ENCODE results near the gene TMEM247.
"Not testable (repeated sequence)": the region's sequence is repeated elsewhere in the genome, so short reads cannot be mapped to it uniquely, and the experiment has no call there.

TMEM247 gene

GRCh38 chr2:46517485-46517884, 38.1 kb downstream of the TMEM247 start:
- no peak for DNase-seq (ENCODE audit: low read depth, low spot score)
- CTCF ChIA-PET: interaction anchor here (2.1 kb wide), 1 partner anchor 11 kb away, joined by 5 read pairs; no protein-coding TSS in a partner anchor
- no peak overlapping the region for H3K4me3 ChIP-seq (ENCODE audit: low read depth, low read length)
- POLR2A ChIA-PET: no interaction called here
- no peak for TF ChIP-seq CTCF (IDR thresholded peaks at IDR 0.05; ENCODE audit: insufficient read depth, low read length, missing control alignments)

- no peak for TF ChIP-seq CTCF (IDR thresholded peaks at IDR 0.05; ENCODE audit: insufficient read depth, low read length, missing control alignments)
- H3K4me3 ChIP-seq (ENCODE audit: low read depth, low read length): no peak overlapping the region
- no peak for DNase-seq (ENCODE audit: low read depth, low spot score)
- CTCF ChIA-PET: interaction anchor here (1.1 kb wide), 1 partner anchor 8 kb away, joined by 4 read pairs; no protein-coding TSS in a partner anchor
- POLR2A ChIA-PET: no interaction called here
These were observed 39.5 kb downstream of the TMEM247 start for GRCh38 chr2:46518861-46519260.

GRCh38 chr2:46519265-46519664, 39.9 kb downstream of the TMEM247 start:
- H3K4me3 ChIP-seq (ENCODE audit: low read depth, low read length): no peak overlapping the region
- DNase-seq (ENCODE audit: low read depth, low spot score): no peak
- TF ChIP-seq CTCF (IDR thresholded peaks at IDR 0.05; ENCODE audit: insufficient read depth, low read length, missing control alignments): no peak
- ChIA-PET CTCF (interaction anchor here (1.1 kb wide), 1 partner anchor 8 kb away, joined by 4 read pairs; no protein-coding TSS in a partner anchor), POLR2A (no interaction called here)

DNA sequence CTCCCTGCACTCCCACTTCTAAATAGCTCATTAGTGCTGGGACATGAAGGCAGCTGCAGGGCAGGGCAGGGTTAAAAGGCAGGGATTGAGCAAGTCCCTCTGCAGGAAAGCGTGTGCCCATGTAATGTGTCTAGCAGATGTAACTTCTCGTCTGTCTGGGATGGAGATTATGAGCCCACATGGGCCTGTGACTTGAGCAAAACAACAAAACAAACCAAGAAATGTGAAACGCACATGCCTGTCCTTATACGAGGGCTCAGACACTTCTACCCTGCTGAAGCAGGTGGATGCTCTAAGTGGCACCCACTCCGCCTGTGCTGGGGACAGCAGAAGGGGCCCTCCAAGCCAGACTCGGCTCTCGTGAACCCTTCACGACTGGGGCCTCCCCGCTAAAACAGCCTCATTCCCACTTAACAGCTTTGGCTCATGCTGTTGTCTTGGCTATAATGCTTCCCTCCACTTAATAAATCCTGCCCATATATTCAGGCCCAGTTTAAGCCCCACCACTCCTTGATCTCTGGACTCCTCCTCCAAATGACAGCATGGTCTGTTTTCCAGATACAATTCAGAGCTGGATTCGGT, 40.9 kb downstream of the TMEM247 start:
- ChIA-PET CTCF (interaction anchor here (1.1 kb wide), 1 partner anchor 9 kb away, joined by 4 read pairs; no protein-coding TSS in a partner anchor), POLR2A (no interaction called here)
- no peak for TF ChIP-seq CTCF (IDR thresholded peaks at IDR 0.05; ENCODE audit: insufficient read depth, low read length, missing control alignments)
- DNase-seq (ENCODE audit: low read depth, low spot score): no peak
- H3K4me3 ChIP-seq (ENCODE audit: low read depth, low read length): no peak overlapping the region

DNA sequence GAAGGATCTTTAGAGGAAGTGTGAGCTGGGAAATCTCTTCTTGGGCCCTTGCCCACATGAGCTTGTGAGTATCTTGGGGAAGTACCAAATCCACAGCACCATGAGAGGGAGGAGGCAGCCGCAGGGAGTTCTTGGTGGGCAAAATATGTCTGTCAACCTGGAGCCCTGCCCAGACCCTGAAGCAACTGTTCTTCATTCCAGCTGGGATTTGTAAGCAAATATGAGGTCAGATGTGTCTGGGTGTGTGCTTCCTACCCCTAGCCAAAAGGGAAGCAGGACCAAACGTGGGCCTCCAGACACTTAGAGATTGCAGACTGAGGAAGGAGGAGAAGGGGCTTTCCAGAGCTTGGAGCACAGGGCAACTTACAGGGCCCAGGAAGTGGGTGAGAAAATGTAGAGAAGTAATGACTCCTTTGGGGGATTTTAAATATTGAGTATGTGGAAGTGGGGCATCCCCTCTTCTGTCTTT, 41.9 kb downstream of the TMEM247 start:
- DNase-seq (ENCODE audit: low read depth, low spot score): no peak
- H3K4me3 ChIP-seq (ENCODE audit: low read depth, low read length): no peak overlapping the region
- POLR2A ChIA-PET: no interaction called here
- no peak for TF ChIP-seq CTCF (IDR thresholded peaks at IDR 0.05; ENCODE audit: insufficient read depth, low read length, missing control alignments)
- CTCF ChIA-PET: no interaction called here

DNA sequence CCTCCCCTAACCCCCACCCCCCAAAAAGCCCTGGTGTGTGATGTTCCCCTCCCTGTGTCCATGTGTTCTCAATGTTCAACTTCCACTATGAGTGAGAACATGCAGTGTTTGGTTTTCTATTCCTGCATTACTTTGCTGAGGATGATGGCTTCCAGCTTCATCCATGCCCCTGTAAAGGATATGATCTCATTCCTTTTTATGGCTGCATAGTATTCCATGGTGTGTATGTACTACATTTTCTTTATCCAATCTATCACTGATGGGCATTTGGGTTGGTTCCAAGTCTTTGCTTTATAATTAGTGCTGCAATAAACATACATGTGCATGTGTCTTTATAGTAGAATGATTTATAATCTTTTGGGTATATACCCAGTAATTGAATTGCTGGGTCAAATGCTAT, 43.0 kb downstream of the TMEM247 start:
- H3K4me3 ChIP-seq (ENCODE audit: low read depth, low read length); POLR2A ChIA-PET; DNase-seq (ENCODE audit: low read depth, low spot score); CTCF ChIA-PET: not testable (repeated sequence)

Measured in AG04449 (cell line).